K562 (cell line): ENCODE measurements around the gene CHAC1. TPM values are rescaled to one million over a fixed set of nuclear protein-coding genes. Genes with fewer than 3 reads are reported as not detected.
A peak's percentile ranks its signal among the peaks of the same experiment; 100 is the strongest.

Experiments used
- ARHGAP35 ChIP-seq: fragments of 450-650 bp; IDR thresholded peaks from 2 replicates; pipeline ENCODE4 v1.6.1; 2018; ENCODE audit not compliant: partially characterized antibody
- ILK ChIP-seq: fragments of 450-650 bp; IDR thresholded peaks from 2 replicates; pipeline ENCODE4 v1.6.1; 2016; ENCODE audit warnings: missing genetic modification characterization, low read depth, mild to moderate bottlenecking, missing compliant biosample characterization, moderate library complexity, borderline replicate concordance
- MAFF ChIP-seq: IDR thresholded peaks from 2 replicates; pipeline ENCODE4 v1.6.1; 2012; ENCODE audit warnings: low read length, improper control_type of control experiment
- MED1 ChIP-seq: sonication (generic); formaldehyde crosslinking; IDR thresholded peaks from 2 replicates; pipeline ENCODE4 v1.8.1; 2023; ENCODE audit warnings: missing genetic modification reagents, borderline replicate concordance
- NELFE ChIP-seq: IDR thresholded peaks from 2 replicates; pipeline ENCODE4 v1.6.1; 2011; ENCODE audit warnings: mild to moderate bottlenecking; ENCODE audit not compliant: insufficient read depth, insufficient read length
- RBM34 ChIP-seq: fragments of 200-400 bp; formaldehyde crosslinking; IDR thresholded peaks from 2 replicates; pipeline ENCODE4 v1.6.1; 2018; ENCODE audit warnings: low read length, borderline replicate concordance; ENCODE audit not compliant: insufficient read depth
- SETDB1 ChIP-seq: IDR thresholded peaks from one replicate; pipeline ENCODE4 v1.6.1; 2012; ENCODE audit warnings: low read length, control low read depth, inconsistent platforms
- ZNF551 ChIP-seq: fragments of 250-450 bp; sonication (Bioruptor Pico); IDR thresholded peaks from 2 replicates; pipeline ENCODE4 v1.5.0; 2021; ENCODE audit warnings: mild to moderate bottlenecking, moderate library complexity
- ZNF589 ChIP-seq: fragments of 200-800 bp; sonication (Bioruptor generic); IDR thresholded peaks from 2 replicates; pipeline ENCODE4 v1.6.1; 2016; ENCODE audit warnings: low read depth, missing genetic modification characterization, missing compliant biosample characterization
- polyA plus RNA-seq, 8 experiments: library from polyadenylated mRNA; depleted of rRNA in 4 of 8; stranded (reverse) in 5 of 8; unstranded in 3 of 8; fragments of >200 nt; fragmentation: Nextera tagmentation in 2 of 8; fragmentation: Illumina TruSeq in 1 of 8; extraction: Ambion mirVana in 2 of 8; extraction: Trizol in 1 of 8; gene quantifications; 2 replicates each; pipeline versions ENCODE4 v1.2.1 to v1.2.3, GENCODE V29; 2011 to 2014; ENCODE audit warnings: inconsistent platforms in 1 of 8, missing spikeins in 1 of 8
- total RNA-seq, 7 experiments: library from RNA; depleted of rRNA in 6 of 7; stranded (reverse); fragments of >200 nt in 6 of 7; fragmentation: Illumina TruSeq in 2 of 7; extraction: Trizol in 2 of 7; gene quantifications; 2 replicates each; pipeline versions ENCODE4 v1.2.1 to v1.2.3, GENCODE V29; 2011 to 2021; ENCODE audit warnings: low replicate concordance in 1 of 7
- TF ChIP-seq, protein P1 (sequence below), 2 experiments: IDR thresholded peaks in 1 of 2; conservative IDR thresholded peaks in 1 of 2; 2 replicates each; pipeline ENCODE4 v1.6.1; 2016; ENCODE audit warnings: low read depth in 2 of 2, mild to moderate bottlenecking in 1 of 2, missing compliant biosample characterization in 1 of 2, missing genetic modification characterization in 1 of 2, moderate library complexity in 1 of 2
- TF ChIP-seq, protein P2 (sequence below): IDR thresholded peaks from 3 replicates; pipeline ENCODE4 v1.6.1; 2011; ENCODE audit warnings: borderline replicate concordance, mild to moderate bottlenecking, moderate library complexity; ENCODE audit not compliant: insufficient read length; ENCODE audit errors: extremely low read depth
- TF ChIP-seq, protein P3 (sequence below): fragments of 200-800 bp; sonication (Bioruptor generic); IDR thresholded peaks from 2 replicates; pipeline ENCODE4 v1.6.1; 2017; ENCODE audit warnings: missing genetic modification characterization, missing compliant biosample characterization
- TF ChIP-seq, protein P4 (sequence below), 3 experiments: fragments of 200-800 bp in 1 of 3; fragments of 250-450 bp in 1 of 3; fragments of 450-650 bp in 1 of 3; sonication (Bioruptor Pico) in 1 of 3; sonication (Bioruptor generic) in 1 of 3; formaldehyde crosslinking in 1 of 3; IDR thresholded peaks; 2 replicates each; pipeline versions ENCODE4 v1.6.1 to v1.8.0; 2016 to 2022; ENCODE audit warnings: mild to moderate bottlenecking in 2 of 3, missing genetic modification characterization in 2 of 3, missing compliant biosample characterization in 1 of 3, moderate library complexity in 1 of 3

CHAC1 gene
- total and polyA plus RNA-seq, 9 of the 15 experiments (the other 6 are each of a cell fraction or from before 2014, with no cell fraction given) = 0.47 to 39.0 (median 7.5) TPM

DNA sequence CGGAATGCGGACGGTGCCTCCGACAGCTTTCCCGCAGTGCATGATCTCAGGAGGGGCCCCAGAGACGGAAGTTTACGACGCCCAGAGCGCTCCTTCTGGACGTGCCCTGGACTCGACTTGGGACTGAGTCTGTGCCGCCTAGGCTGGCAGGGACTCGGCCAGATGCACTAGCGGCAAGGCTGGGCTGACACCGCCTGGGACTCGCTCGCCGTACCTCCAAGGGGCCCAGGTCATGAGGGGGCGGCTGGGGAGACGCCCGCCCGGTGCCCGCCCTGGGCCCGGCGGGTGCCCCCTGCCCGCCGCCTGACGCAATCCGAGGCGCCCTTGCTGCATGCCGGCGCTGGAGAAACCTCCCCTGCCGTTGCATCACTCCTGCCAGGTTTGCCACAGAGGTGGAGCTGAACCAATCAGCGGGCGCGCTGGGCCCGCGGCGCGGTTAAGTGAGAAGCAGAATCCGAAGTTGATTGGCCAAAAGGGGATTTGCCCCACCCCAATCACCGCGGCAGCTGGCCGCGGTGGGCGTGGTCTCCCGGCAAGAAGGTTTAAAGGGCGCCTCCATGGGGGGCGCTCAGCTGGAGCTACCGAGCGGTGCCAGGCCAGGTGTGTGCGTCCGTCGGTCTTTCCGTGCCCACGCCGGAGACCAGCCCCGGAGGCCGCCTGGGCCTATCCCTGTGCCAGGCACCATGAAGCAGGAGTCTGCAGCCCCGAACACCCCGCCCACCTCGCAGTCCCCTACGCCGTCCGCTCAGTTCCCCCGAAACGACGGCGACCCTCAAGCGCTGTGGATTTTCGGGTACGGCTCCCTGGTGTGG, at the start of gene CHAC1 (continued):
- TF ChIP-seq, protein P1, sequence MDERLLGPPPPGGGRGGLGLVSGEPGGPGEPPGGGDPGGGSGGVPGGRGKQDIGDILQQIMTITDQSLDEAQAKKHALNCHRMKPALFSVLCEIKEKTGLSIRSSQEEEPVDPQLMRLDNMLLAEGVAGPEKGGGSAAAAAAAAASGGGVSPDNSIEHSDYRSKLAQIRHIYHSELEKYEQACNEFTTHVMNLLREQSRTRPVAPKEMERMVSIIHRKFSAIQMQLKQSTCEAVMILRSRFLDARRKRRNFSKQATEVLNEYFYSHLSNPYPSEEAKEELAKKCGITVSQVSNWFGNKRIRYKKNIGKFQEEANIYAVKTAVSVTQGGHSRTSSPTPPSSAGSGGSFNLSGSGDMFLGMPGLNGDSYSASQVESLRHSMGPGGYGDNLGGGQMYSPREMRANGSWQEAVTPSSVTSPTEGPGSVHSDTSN (CRISPR knock-in tag; IDR thresholded peaks at IDR 0.05; ENCODE audit: low read depth) = no peak
- TF ChIP-seq, protein P1 (tag; conservative IDR thresholded peaks at IDR 0.05; ENCODE audit: low read depth) = no peak
- no peak for TF ChIP-seq ARHGAP35
- no peak for TF ChIP-seq ZNF589
- TF ChIP-seq SETDB1 = no peak
- no peak for TF ChIP-seq ZNF551 (CRISPR knock-in tag)
- no peak for TF ChIP-seq NELFE
- TF ChIP-seq ILK = no peak
- no peak for TF ChIP-seq MED1
- TF ChIP-seq, protein P2, sequence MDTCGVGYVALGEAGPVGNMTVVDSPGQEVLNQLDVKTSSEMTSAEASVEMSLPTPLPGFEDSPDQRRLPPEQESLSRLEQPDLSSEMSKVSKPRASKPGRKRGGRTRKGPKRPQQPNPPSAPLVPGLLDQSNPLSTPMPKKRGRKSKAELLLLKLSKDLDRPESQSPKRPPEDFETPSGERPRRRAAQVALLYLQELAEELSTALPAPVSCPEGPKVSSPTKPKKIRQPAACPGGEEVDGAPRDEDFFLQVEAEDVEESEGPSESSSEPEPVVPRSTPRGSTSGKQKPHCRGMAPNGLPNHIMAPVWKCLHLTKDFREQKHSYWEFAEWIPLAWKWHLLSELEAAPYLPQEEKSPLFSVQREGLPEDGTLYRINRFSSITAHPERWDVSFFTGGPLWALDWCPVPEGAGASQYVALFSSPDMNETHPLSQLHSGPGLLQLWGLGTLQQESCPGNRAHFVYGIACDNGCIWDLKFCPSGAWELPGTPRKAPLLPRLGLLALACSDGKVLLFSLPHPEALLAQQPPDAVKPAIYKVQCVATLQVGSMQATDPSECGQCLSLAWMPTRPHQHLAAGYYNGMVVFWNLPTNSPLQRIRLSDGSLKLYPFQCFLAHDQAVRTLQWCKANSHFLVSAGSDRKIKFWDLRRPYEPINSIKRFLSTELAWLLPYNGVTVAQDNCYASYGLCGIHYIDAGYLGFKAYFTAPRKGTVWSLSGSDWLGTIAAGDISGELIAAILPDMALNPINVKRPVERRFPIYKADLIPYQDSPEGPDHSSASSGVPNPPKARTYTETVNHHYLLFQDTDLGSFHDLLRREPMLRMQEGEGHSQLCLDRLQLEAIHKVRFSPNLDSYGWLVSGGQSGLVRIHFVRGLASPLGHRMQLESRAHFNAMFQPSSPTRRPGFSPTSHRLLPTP = no peak
- TF ChIP-seq MAFF = no peak
- TF ChIP-seq, protein P3, sequence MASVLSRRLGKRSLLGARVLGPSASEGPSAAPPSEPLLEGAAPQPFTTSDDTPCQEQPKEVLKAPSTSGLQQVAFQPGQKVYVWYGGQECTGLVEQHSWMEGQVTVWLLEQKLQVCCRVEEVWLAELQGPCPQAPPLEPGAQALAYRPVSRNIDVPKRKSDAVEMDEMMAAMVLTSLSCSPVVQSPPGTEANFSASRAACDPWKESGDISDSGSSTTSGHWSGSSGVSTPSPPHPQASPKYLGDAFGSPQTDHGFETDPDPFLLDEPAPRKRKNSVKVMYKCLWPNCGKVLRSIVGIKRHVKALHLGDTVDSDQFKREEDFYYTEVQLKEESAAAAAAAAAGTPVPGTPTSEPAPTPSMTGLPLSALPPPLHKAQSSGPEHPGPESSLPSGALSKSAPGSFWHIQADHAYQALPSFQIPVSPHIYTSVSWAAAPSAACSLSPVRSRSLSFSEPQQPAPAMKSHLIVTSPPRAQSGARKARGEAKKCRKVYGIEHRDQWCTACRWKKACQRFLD (CRISPR knock-in tag) = 0 out of 2 replicates have a peak, but pooled peaks have one; percentile 29
- no peak for TF ChIP-seq RBM34
- TF ChIP-seq, protein P4, sequence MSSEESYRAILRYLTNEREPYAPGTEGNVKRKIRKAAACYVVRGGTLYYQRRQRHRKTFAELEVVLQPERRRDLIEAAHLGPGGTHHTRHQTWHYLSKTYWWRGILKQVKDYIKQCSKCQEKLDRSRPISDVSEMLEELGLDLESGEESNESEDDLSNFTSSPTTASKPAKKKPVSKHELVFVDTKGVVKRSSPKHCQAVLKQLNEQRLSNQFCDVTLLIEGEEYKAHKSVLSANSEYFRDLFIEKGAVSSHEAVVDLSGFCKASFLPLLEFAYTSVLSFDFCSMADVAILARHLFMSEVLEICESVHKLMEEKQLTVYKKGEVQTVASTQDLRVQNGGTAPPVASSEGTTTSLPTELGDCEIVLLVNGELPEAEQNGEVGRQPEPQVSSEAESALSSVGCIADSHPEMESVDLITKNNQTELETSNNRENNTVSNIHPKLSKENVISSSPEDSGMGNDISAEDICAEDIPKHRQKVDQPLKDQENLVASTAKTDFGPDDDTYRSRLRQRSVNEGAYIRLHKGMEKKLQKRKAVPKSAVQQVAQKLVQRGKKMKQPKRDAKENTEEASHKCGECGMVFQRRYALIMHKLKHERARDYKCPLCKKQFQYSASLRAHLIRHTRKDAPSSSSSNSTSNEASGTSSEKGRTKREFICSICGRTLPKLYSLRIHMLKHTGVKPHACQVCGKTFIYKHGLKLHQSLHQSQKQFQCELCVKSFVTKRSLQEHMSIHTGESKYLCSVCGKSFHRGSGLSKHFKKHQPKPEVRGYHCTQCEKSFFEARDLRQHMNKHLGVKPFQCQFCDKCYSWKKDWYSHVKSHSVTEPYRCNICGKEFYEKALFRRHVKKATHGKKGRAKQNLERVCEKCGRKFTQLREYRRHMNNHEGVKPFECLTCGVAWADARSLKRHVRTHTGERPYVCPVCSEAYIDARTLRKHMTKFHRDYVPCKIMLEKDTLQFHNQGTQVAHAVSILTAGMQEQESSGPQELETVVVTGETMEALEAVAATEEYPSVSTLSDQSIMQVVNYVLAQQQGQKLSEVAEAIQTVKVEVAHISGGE (CRISPR knock-in tag; IDR thresholded peaks at IDR 0.05) = no peak
